ENCODE measurements around the gene FHL2. TPM values are rescaled to one million over a fixed set of nuclear protein-coding genes. Genes with fewer than 3 reads are reported as not detected.

The FHL2 gene
- total and polyA plus RNA-seq, 2 of the 13 experiments (the other 11 are each of a cell fraction or from before 2014, with no cell fraction given): 1.9 to 74.8 TPM

DNA sequence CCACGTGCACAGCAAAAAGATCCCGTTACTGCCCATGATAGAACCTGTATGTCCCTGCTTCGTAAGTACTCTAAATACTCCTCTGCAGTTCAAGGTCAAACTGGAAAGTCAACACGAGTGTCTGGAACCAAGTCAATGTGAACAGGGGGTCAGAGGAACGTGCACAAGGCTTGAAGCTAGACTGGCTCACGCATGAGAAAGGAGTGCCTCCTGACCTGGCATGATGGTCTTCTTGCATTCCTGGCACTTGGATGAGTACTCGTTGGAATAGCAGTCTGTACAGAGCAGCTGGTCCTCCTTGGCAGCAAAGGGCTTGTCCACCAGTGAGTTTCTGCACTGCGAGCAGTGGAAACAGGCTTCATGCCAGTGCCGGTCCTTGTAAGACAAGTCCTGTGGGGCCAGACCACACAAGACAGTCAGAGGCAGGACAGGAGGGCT lies 25.5 kb downstream of the FHL2 start:
- Histone ChIP-seq H3K79me2 (ENCODE audit: insufficient read depth, low read length) (no peaks in the 10 kb centered on the region), H3K4me2 (ENCODE audit: low read depth, low read length) (no peak overlapping the region), H3K4me3 (replicated peaks in 1 of 3; ENCODE audit: insufficient read depth in 1 of 3, low read depth in 2 of 3, low read length in 3 of 3) (no peak overlapping the region), H3K9me3 (ENCODE audit: low read length) (no peaks in the 10 kb centered on the region), H3K27ac (ENCODE audit: extremely low read length, insufficient read depth, low read length) (no peak overlapping the region), H2AFZ (ENCODE audit: low read length) (no peak overlapping the region), H3K9ac (ENCODE audit: insufficient read depth, low read depth, low read length) (no peak overlapping the region), H4K20me1 (ENCODE audit: insufficient read depth, low read length) (no peaks in the 10 kb centered on the region; the same call in 1 of the 2 replicates), H3K36me3 (replicated peaks in 1 of 2; ENCODE audit: control insufficient read depth in 1 of 2, insufficient read depth in 2 of 2, low read length in 2 of 2) (peaks cover 0 to 26% of the 10 kb centered on the region in 2 experiments; a peak in 3 of 5 replicates), H3K27me3 (ENCODE audit: control insufficient read depth in 1 of 2, insufficient read depth in 2 of 2, low read length in 2 of 2) (no peaks in the 10 kb centered on the region), H3K4me1 (ENCODE audit: insufficient read depth, low read length) (peaks cover 16% of the 10 kb centered on the region)
- intact Hi-C loops (cut with micrococcal nuclease; ENCODE audit: unreplicated experiment): no loop called here
- WGBS (ENCODE audit: low lambda C conversion rate): 69% methylated on average over 9 of the region's 9 CpGs
- ATAC-seq (peak; percentile 16; the same call in 1 of the 3 replicates), FAIRE-seq (peak; percentile 39), DNase-seq (ENCODE audit: low spot score) (peak; percentile 35)
- in situ Hi-C loops (cut with HindIII; ENCODE audit: extremely low pct_ligation_motif_present, low pct_unique_long_range_greater_than_20kb): loop anchor here (5.0 kb wide), 2 partner anchors 39 to 144 kb away; no protein-coding TSS in a partner anchor
- ChIA-PET POLR2A (no interaction called here), CTCF (ENCODE audit: low intra/inter-chr PET ratio, low total read pairs) (interaction anchor here (1.4 kb wide), 1 partner anchor 144 kb away, joined by 3 read pairs; no protein-coding TSS in a partner anchor)
- BruUV-seq (replicated peaks): no TSS peak
- TF ChIP-seq TRIM24 (CRISPR knock-in tag; IDR thresholded peaks at IDR 0.05) (0 out of 2 replicates have a peak, but pooled peaks have one; percentile 27), HMG20B (CRISPR knock-in tag; conservative IDR thresholded peaks at IDR 0.05) (no peak), FOXJ3 (CRISPR knock-in tag; IDR thresholded peaks at IDR 0.05; ENCODE audit: borderline replicate concordance) (no peak), PAXIP1 (CRISPR knock-in tag; conservative IDR thresholded peaks at IDR 0.05) (0 out of 2 replicates have a peak, but pooled peaks have one; percentile 13), ZNF878 (CRISPR knock-in tag; IDR thresholded peaks at IDR 0.05) (no peak), CCAR2 (optimal IDR thresholded peaks at IDR 0.05; ENCODE audit: low read depth, low read length) (no peak), ARHGAP35 (CRISPR knock-in tag; IDR thresholded peaks at IDR 0.05; ENCODE audit: borderline replicate concordance) (no peak), FOXK2 (IDR thresholded peaks at IDR 0.05) (no peak), ESRRA (CRISPR knock-in tag; IDR thresholded peaks at IDR 0.05; ENCODE audit: low read depth) (0 out of 2 replicates have a peak, but pooled peaks have one; percentile 42), MATR3 (CRISPR knock-in tag; IDR thresholded peaks at IDR 0.05) (no peak), CREM (IDR thresholded peaks at IDR 0.05) (no peak), CREM (CRISPR knock-in tag; IDR thresholded peaks at IDR 0.05) (no peak), ZFP82 (CRISPR knock-in tag; IDR thresholded peaks at IDR 0.05; ENCODE audit: borderline replicate concordance) (no peak), ZFP36 (IDR thresholded peaks at IDR 0.05; ENCODE audit: borderline replicate concordance, low read depth, low read length, partially characterized antibody) (no peak), ZNF770 (CRISPR knock-in tag; IDR thresholded peaks at IDR 0.05) (no peak)
- TF ChIP-seq, protein P1, sequence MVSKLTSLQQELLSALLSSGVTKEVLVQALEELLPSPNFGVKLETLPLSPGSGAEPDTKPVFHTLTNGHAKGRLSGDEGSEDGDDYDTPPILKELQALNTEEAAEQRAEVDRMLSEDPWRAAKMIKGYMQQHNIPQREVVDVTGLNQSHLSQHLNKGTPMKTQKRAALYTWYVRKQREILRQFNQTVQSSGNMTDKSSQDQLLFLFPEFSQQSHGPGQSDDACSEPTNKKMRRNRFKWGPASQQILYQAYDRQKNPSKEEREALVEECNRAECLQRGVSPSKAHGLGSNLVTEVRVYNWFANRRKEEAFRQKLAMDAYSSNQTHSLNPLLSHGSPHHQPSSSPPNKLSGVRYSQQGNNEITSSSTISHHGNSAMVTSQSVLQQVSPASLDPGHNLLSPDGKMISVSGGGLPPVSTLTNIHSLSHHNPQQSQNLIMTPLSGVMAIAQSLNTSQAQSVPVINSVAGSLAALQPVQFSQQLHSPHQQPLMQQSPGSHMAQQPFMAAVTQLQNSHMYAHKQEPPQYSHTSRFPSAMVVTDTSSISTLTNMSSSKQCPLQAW (CRISPR knock-in tag; IDR thresholded peaks at IDR 0.05): no peak
- TF ChIP-seq, protein P2, sequence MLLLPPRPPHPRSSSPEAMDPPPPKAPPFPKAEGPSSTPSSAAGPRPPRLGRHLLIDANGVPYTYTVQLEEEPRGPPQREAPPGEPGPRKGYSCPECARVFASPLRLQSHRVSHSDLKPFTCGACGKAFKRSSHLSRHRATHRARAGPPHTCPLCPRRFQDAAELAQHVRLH (CRISPR knock-in tag; IDR thresholded peaks at IDR 0.05; ENCODE audit: borderline replicate concordance, low read depth): no peak

Measured in HepG2 (cell line).